B cell (primary cell): ENCODE data around the gene CAMTA1.

Source experiments
- EZH2 ChIP-seq: IDR thresholded peaks from 2 replicates; pipeline ENCODE4 v1.6.1; 2012; ENCODE audit warnings: borderline replicate concordance, low read depth, mild to moderate bottlenecking, moderate library complexity, low read length; ENCODE audit not compliant: insufficient read depth, poor library complexity, severe bottlenecking
- TF ChIP-seq, protein P1 (sequence below): fragments of 200-600 bp; IDR thresholded peaks from one replicate; pipeline ENCODE4 v1.8.0; 2022; ENCODE audit warnings: antibody characterized with exemption, mild to moderate bottlenecking

DNA sequence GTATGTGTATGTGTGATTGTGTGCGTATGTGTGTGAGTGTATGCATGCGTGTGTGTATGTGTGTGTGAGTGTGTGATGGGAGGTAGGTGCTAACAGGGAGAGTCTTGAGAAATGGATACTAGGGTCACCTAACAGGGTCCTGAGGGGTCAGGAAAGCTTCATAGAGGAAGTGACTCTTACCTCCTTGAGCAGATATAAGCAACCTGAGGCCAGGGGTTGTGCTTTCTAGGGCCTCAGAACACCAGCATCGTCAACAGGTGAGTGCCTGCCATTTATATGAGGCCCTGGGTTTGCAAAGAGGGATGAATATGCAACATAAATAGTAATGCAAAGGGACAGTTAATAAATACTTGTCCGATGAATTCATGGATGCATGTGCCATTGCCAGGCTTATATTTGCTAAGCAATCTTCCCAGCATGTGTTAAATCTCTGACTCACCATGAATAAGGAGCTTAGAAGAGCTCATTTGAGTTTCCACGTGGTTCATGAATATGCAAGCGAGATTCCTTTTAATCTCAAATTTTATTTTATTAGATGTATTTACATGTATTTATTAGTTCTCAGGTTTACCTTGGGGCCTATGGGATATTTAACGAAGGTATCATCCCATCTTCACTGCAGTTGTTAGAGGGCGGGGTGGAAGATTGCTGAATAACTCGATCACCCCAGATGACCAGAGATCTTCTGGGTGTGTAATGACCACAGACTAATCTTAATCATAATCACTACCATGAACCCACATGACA, 438.3 kb downstream of the CAMTA1 start:
- TF ChIP-seq, protein P1, sequence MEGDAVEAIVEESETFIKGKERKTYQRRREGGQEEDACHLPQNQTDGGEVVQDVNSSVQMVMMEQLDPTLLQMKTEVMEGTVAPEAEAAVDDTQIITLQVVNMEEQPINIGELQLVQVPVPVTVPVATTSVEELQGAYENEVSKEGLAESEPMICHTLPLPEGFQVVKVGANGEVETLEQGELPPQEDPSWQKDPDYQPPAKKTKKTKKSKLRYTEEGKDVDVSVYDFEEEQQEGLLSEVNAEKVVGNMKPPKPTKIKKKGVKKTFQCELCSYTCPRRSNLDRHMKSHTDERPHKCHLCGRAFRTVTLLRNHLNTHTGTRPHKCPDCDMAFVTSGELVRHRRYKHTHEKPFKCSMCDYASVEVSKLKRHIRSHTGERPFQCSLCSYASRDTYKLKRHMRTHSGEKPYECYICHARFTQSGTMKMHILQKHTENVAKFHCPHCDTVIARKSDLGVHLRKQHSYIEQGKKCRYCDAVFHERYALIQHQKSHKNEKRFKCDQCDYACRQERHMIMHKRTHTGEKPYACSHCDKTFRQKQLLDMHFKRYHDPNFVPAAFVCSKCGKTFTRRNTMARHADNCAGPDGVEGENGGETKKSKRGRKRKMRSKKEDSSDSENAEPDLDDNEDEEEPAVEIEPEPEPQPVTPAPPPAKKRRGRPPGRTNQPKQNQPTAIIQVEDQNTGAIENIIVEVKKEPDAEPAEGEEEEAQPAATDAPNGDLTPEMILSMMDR = no peak
- no peak for TF ChIP-seq EZH2
